Stimulated activated CD8-positive, alpha-beta memory T cell treated with anti-CD3 and anti-CD28 coated beads, Interleukin-15, amount 100 ng/mL, for 48 hours (primary cell): ENCODE measurements around the gene PLSCR1.

Experiments
- DNase-seq, 2 donors: peaks; one replicate each; pipeline ENCODE4 v3.0.0-alpha.2; 2020; ENCODE audit warnings: low read depth in 2 of 2

PLSCR1 gene

GRCh38 chr3:146473726-146474125 is 70.7 kb downstream of the PLSCR1 start:
- DNase-seq = no peak

GRCh38 chr3:146472611-146473010 is 71.8 kb downstream of the PLSCR1 start:
- no peak for DNase-seq

GRCh38 chr3:146471012-146471411 is 73.4 kb downstream of the PLSCR1 start:
- no peak for DNase-seq

- no peak for DNase-seq
Observed at GRCh38 chr3:146470425-146470990, 73.9 kb downstream of the PLSCR1 start.

DNA sequence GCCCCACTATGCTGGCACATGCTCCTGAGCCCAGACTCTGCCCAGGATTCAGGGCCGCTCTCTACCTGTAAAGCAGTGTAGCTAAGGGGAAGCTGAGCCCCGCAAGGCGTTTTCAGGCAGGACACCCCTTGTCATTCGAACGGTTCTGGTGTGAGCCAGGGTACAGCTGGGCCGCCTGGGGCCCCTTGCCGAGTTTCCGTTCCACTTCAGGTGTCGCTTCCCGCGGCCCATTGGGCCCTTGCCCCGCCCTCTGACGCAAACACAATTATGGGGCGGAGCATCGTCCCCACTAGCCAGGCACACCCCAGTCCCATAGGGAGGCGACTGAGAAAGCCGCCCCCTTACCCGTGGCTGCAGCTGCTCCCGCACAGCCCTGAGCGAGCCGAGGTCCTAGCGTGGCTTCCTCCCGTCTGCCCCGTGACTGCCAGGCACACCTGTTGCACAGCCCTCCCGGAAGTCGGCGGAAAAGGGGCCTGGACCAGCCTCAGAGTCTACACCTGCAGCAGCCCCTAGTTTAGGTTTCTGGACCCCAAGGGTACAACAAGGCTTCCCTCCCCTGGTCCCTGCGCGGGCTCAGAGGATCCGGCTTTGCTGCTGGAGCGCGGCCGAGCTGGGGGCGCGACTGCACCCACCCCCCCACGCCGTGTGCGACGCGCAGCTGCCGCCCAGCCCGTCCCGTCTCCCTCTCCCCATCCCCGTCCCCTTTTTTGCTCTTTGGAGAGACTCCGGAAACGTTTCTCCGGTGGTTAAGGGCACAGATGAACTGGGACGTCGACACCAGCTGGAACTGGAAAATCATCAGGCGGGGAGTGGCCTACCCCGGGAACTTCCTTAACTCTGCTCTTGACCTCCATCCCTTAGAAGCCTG is 75.0 kb downstream of the PLSCR1 start, which contains the start of gene PLSCR2:
TSS of gene PLSCR2 (minus strand) at position 412 of the 868 bp plus-strand sequence. CDS start 9,657 bp downstream, outside the sequence.
- DNase-seq = peak; percentile 49 to 53

DNA sequence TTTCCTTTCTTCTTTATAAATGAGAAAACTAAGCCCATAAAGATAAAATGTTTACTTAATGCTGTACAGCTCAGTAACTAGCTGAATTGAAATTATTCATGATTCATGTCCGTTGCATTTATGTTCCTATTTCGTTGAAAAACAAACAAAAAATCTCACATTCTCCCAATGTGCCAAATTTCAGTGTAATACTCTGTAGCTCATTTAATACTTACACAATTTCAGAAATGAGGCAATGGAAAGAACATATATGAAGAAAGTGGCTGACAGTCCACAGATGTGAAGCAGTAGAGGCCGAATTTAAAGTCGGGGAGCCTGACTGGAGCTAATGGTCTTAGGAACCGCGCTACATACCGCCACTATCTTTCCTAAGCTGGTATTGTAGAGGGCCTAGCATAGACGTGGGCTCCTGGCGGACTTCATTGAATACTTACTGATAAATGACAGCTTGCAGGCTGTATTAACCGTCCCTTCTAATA is 75.7 kb downstream of the PLSCR1 start:
- DNase-seq = no peak

GRCh38 chr3:146468234-146468633 is 76.2 kb downstream of the PLSCR1 start:
- no peak for DNase-seq

DNA sequence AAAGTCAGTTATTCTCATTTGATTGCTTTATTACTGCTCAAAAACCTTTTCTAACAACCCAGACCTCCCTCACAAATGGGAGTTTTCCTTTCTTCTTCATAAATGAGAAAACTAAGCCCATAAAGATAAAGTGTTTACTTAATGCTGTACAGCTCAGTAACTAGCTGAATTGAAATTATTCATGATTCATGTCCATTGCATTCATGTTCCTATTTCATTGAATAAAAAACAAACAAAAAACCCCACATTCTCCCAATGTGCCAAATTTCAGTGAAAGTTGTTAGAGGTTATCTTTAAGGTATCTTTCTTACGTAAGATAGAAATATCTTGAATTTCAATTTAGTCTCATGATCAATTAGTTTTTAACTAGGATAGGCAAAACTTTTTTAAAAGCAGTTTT is 77.8 kb downstream of the PLSCR1 start:
- no peak for DNase-seq

DNA sequence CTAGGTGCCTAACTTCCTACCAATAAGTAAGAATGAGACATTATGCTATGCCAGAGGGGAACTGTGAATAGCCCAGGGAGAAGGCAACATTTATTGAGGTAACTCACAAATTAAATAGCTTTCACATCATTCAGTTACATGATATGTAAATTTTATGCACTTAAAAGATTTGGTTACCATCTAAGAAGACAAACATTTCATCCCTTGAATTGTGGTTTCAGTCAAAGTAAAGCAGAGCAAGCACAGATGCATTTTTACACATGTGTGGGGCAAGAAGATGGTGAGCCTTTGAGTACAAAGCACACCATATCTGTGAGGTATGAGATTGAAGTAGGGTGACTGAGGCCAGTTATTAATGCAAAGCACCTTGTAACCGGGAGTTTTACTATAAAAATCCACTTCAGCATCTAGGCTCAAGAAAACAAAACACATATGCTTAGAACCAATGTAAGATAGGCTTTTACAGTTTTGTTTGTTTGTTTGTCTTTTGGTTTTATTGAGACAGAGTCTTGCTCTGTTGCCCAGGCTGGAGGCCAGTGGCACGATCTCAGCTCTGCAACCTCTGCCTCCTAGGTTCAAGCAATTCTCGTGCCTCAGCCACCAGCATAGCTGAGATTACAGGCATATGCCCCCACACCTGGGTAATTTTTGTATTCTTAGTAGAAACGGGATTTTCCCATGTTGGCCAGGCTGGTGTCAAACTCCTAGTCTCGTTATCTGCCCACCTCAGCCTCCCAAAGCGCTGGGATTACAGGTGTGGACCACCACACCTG is 78.5 kb downstream of the PLSCR1 start:
- DNase-seq = no peak
